GM21390 (cell line): ENCODE data around the gene TTC39A.
"Not testable (repeated sequence)": the region's sequence is repeated elsewhere in the genome, so short reads cannot be mapped to it uniquely, and the experiment has no call there.

Source experiments
- ATAC-seq: cut with Tn5 transposase; IDR thresholded peaks from one replicate; pipeline ENCODE4 v1.9.1; 2021; ENCODE audit not compliant: unreplicated experiment

TTC39A gene

GRCh38 chr1:51272916-51273315 lies 57.4 kb downstream of the TTC39A start:
- no peak for ATAC-seq

- no peak for ATAC-seq
Observed at GRCh38 chr1:51270751-51271150, 59.6 kb downstream of the TTC39A start.

GRCh38 chr1:51268634-51269033 lies 61.7 kb downstream of the TTC39A start:
- ATAC-seq, result peak; percentile 36

- ATAC-seq, result no peak
Observed at GRCh38 chr1:51266791-51267190, 63.6 kb downstream of the TTC39A start.

GRCh38 chr1:51266181-51266580 lies 64.2 kb downstream of the TTC39A start:
- ATAC-seq, result no peak

GRCh38 chr1:51265618-51266017 lies 64.7 kb downstream of the TTC39A start:
- ATAC-seq, result no peak

- ATAC-seq, result no peak
Observed at GRCh38 chr1:51264451-51264850, 65.9 kb downstream of the TTC39A start.

- no peak for ATAC-seq
Observed at GRCh38 chr1:51263147-51263877, 67.0 kb downstream of the TTC39A start.

- ATAC-seq, result no peak
Observed at GRCh38 chr1:51255331-51255730, 75.0 kb downstream of the TTC39A start.

GRCh38 chr1:51253691-51254090 lies 76.7 kb downstream of the TTC39A start:
- ATAC-seq, result no peak

- no peak for ATAC-seq
Observed at GRCh38 chr1:51252366-51252765, 78.0 kb downstream of the TTC39A start.

- ATAC-seq, result not testable (repeated sequence)
Observed at GRCh38 chr1:51251165-51251564, 79.2 kb downstream of the TTC39A start.

- not testable (repeated sequence) for ATAC-seq
Observed at GRCh38 chr1:51250729-51251128, 79.6 kb downstream of the TTC39A start.

GRCh38 chr1:51249445-51249844 lies 80.9 kb downstream of the TTC39A start:
- ATAC-seq, result no peak

- ATAC-seq, result no peak
Observed at GRCh38 chr1:51247499-51247898, 82.9 kb downstream of the TTC39A start.

- peak; percentile 96 for ATAC-seq
Observed at GRCh38 chr1:51247022-51247421, 83.3 kb downstream of the TTC39A start.

- ATAC-seq, result no peak
Observed at GRCh38 chr1:51242546-51242945, 87.8 kb downstream of the TTC39A start.

GRCh38 chr1:51241119-51241518 lies 89.2 kb downstream of the TTC39A start:
- ATAC-seq, result no peak

GRCh38 chr1:51240084-51240483 lies 90.3 kb downstream of the TTC39A start:
- ATAC-seq, result no peak

- no peak for ATAC-seq
Observed at GRCh38 chr1:51238034-51238403, 92.3 kb downstream of the TTC39A start.

GRCh38 chr1:51237351-51238033 lies 92.9 kb downstream of the TTC39A start:
- ATAC-seq, result no peak
